GM23338 (cell line): ENCODE data around the gene C2CD4D. TPM values are rescaled to one million over a fixed set of nuclear protein-coding genes. Genes with fewer than 3 reads are reported as not detected.

Experiments used
- ATAC-seq: fragments of 200-7000 bp; cut with Tn5 transposase; 3 replicates; pipeline ENCODE4 v1.9.1; 2020
- DNase-seq: peaks from one replicate; pipeline ENCODE4 v3.0.0-alpha.2; 2015; ENCODE audit warnings: low spot score
- H2AFZ ChIP-seq: fragments of 200-600 bp; sonication (generic); 2 replicates; pipeline ENCODE4 v1.8.0; 2016; ENCODE audit warnings: antibody characterized with exemption, mild to moderate bottlenecking, moderate library complexity
- H3F3A ChIP-seq: fragments of 200-600 bp; sonication (generic); replicated peaks from 2 replicates; pipeline ENCODE4 v1.8.0; 2017; ENCODE audit warnings: antibody characterized with exemption, mixed run types, low read depth
- H3K27ac ChIP-seq: fragments of 200-600 bp; sonication (generic); 2 replicates; pipeline ENCODE4 v1.6.1; 2016; ENCODE audit warnings: low read depth
- H3K27me3 ChIP-seq: fragments of 200-600 bp; sonication (generic); 2 replicates; pipeline ENCODE4 v1.8.0; 2016; ENCODE audit warnings: mild to moderate bottlenecking, mixed run types, moderate library complexity; ENCODE audit not compliant: insufficient read depth
- H3K36me3 ChIP-seq: fragments of 200-600 bp; sonication (generic); 2 replicates; pipeline ENCODE4 v1.8.0; 2016; ENCODE audit warnings: mild to moderate bottlenecking; ENCODE audit not compliant: insufficient read depth
- H3K4me1 ChIP-seq: fragments of 200-600 bp; sonication (generic); 2 replicates; pipeline ENCODE4 v1.8.0; 2016; ENCODE audit warnings: mild to moderate bottlenecking, moderate library complexity; ENCODE audit not compliant: insufficient read depth
- H3K4me2 ChIP-seq: fragments of 200-600 bp; sonication (generic); 2 replicates; pipeline ENCODE4 v1.7.1; 2017; ENCODE audit warnings: mixed run types
- H3K4me3 ChIP-seq: fragments of 200-600 bp; sonication (generic); 2 replicates; pipeline ENCODE4 v1.6.1; 2016; ENCODE audit warnings: mixed run types
- H3K79me2 ChIP-seq: fragments of 200-600 bp; sonication (generic); replicated peaks from 2 replicates; pipeline ENCODE4 v1.8.0; 2017; ENCODE audit warnings: mild to moderate bottlenecking; ENCODE audit not compliant: insufficient read depth
- H3K9me2 ChIP-seq: fragments of 200-600 bp; sonication (generic); 2 replicates; pipeline ENCODE4 v1.8.0; 2017; ENCODE audit not compliant: insufficient read depth
- H4K20me1 ChIP-seq: fragments of 200-600 bp; sonication (generic); replicated peaks from 2 replicates; pipeline ENCODE4 v1.8.0; 2017; ENCODE audit warnings: mild to moderate bottlenecking; ENCODE audit not compliant: insufficient read depth
- H3K27ac Mint-ChIP-seq: 2 replicates; pipeline ENCODE4 v1.8.0; 2020; ENCODE audit warnings: inconsistent platforms, mild to moderate bottlenecking, moderate library complexity, mixed read lengths
- H3K27me3 Mint-ChIP-seq: 3 replicates; pipeline ENCODE4 v1.8.0; 2022; ENCODE audit warnings: low read depth, mild to moderate bottlenecking, moderate library complexity, mixed read lengths, inconsistent platforms; ENCODE audit not compliant: insufficient read depth, poor library complexity
- H3K36me3 Mint-ChIP-seq: 3 replicates; pipeline ENCODE4 v1.8.0; 2021; ENCODE audit warnings: low read depth, mild to moderate bottlenecking, inconsistent platforms, moderate library complexity, mixed read lengths
- H3K4me1 Mint-ChIP-seq: 3 replicates; pipeline ENCODE4 v1.8.0; 2020; ENCODE audit warnings: mild to moderate bottlenecking, inconsistent platforms, mixed read lengths
- H3K4me3 Mint-ChIP-seq: 3 replicates; pipeline ENCODE4 v1.8.0; 2021; ENCODE audit warnings: moderate library complexity, mild to moderate bottlenecking, inconsistent platforms, mixed read lengths
- H3K9me3 Mint-ChIP-seq: 3 replicates; pipeline ENCODE4 v1.8.0; 2020; ENCODE audit warnings: moderate library complexity, mild to moderate bottlenecking, inconsistent platforms, mixed read lengths
- CREB1 ChIP-seq: fragments of 250-450 bp; sonication (Bioruptor Pico); IDR thresholded peaks from 2 replicates; pipeline ENCODE4 v1.5.0; 2020; ENCODE audit warnings: low read depth, mild to moderate bottlenecking, moderate library complexity
- EZH2 ChIP-seq: fragments of 200-600 bp; sonication (generic); IDR thresholded peaks from one replicate; pipeline ENCODE4 v1.8.0; 2017; ENCODE audit warnings: antibody characterized with exemption, mild to moderate bottlenecking, low read depth; ENCODE audit not compliant: unreplicated experiment
- JUNB ChIP-seq: IDR thresholded peaks from one replicate; pipeline ENCODE4 v1.6.1; 2016; ENCODE audit warnings: antibody characterized with exemption; ENCODE audit not compliant: unreplicated experiment
- NANOG ChIP-seq: IDR thresholded peaks from 2 replicates; pipeline ENCODE4 v1.6.1; 2016; ENCODE audit warnings: antibody characterized with exemption, borderline replicate concordance
- STAT1 ChIP-seq: IDR thresholded peaks from one replicate; pipeline ENCODE4 v1.6.1; 2016; ENCODE audit warnings: antibody characterized with exemption; ENCODE audit not compliant: unreplicated experiment
- ZNF114 ChIP-seq: fragments of 250-450 bp; sonication (Bioruptor Pico); IDR thresholded peaks from 2 replicates; pipeline ENCODE4 v1.5.0; 2020; ENCODE audit warnings: mild to moderate bottlenecking, moderate library complexity
- polyA plus RNA-seq: library from polyadenylated mRNA; unstranded; fragments of >200 nt; fragmentation: Nextera tagmentation; extraction: Ambion mirVana; gene quantifications from 2 replicates; pipeline ENCODE4 v1.2.1, GENCODE V29; 2016
- total RNA-seq: library from RNA; depleted of rRNA; stranded (reverse); fragments of >200 nt; shearing (Covaris generic); gene quantifications from 2 replicates; pipeline ENCODE4 v1.2.3, GENCODE V29; 2014
- TF ChIP-seq, protein P1 (sequence below): fragments of 250-450 bp; sonication (Bioruptor Pico); IDR thresholded peaks from 2 replicates; pipeline ENCODE4 v1.5.0; 2020; ENCODE audit warnings: mild to moderate bottlenecking, moderate library complexity
- TF ChIP-seq, protein P2 (sequence below): IDR thresholded peaks from 2 replicates; pipeline ENCODE4 v1.6.1; 2016; ENCODE audit warnings: antibody characterized with exemption

The C2CD4D gene
- total and polyA plus RNA-seq, 2 experiments from 2014 or later = 0.35 to 0.82 TPM

DNA sequence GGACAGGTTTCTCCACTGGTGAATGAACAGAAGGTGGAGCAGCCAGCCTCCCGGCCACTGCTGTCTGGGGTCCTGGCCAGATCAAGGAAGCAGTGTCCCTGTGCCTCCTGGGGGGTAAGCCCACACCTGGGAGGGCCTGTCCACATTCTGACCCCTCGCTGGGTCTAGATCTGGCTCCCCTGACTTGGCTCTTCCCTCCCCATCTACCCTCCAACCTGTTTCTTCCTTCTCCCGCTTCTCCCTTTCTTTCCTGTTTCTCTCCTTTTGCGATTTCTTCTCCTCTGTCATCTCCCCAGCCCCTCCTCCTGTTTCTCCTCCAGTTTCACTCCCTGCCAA lies 8.4 kb downstream of the C2CD4D start (continued):
- TF ChIP-seq, protein P1, sequence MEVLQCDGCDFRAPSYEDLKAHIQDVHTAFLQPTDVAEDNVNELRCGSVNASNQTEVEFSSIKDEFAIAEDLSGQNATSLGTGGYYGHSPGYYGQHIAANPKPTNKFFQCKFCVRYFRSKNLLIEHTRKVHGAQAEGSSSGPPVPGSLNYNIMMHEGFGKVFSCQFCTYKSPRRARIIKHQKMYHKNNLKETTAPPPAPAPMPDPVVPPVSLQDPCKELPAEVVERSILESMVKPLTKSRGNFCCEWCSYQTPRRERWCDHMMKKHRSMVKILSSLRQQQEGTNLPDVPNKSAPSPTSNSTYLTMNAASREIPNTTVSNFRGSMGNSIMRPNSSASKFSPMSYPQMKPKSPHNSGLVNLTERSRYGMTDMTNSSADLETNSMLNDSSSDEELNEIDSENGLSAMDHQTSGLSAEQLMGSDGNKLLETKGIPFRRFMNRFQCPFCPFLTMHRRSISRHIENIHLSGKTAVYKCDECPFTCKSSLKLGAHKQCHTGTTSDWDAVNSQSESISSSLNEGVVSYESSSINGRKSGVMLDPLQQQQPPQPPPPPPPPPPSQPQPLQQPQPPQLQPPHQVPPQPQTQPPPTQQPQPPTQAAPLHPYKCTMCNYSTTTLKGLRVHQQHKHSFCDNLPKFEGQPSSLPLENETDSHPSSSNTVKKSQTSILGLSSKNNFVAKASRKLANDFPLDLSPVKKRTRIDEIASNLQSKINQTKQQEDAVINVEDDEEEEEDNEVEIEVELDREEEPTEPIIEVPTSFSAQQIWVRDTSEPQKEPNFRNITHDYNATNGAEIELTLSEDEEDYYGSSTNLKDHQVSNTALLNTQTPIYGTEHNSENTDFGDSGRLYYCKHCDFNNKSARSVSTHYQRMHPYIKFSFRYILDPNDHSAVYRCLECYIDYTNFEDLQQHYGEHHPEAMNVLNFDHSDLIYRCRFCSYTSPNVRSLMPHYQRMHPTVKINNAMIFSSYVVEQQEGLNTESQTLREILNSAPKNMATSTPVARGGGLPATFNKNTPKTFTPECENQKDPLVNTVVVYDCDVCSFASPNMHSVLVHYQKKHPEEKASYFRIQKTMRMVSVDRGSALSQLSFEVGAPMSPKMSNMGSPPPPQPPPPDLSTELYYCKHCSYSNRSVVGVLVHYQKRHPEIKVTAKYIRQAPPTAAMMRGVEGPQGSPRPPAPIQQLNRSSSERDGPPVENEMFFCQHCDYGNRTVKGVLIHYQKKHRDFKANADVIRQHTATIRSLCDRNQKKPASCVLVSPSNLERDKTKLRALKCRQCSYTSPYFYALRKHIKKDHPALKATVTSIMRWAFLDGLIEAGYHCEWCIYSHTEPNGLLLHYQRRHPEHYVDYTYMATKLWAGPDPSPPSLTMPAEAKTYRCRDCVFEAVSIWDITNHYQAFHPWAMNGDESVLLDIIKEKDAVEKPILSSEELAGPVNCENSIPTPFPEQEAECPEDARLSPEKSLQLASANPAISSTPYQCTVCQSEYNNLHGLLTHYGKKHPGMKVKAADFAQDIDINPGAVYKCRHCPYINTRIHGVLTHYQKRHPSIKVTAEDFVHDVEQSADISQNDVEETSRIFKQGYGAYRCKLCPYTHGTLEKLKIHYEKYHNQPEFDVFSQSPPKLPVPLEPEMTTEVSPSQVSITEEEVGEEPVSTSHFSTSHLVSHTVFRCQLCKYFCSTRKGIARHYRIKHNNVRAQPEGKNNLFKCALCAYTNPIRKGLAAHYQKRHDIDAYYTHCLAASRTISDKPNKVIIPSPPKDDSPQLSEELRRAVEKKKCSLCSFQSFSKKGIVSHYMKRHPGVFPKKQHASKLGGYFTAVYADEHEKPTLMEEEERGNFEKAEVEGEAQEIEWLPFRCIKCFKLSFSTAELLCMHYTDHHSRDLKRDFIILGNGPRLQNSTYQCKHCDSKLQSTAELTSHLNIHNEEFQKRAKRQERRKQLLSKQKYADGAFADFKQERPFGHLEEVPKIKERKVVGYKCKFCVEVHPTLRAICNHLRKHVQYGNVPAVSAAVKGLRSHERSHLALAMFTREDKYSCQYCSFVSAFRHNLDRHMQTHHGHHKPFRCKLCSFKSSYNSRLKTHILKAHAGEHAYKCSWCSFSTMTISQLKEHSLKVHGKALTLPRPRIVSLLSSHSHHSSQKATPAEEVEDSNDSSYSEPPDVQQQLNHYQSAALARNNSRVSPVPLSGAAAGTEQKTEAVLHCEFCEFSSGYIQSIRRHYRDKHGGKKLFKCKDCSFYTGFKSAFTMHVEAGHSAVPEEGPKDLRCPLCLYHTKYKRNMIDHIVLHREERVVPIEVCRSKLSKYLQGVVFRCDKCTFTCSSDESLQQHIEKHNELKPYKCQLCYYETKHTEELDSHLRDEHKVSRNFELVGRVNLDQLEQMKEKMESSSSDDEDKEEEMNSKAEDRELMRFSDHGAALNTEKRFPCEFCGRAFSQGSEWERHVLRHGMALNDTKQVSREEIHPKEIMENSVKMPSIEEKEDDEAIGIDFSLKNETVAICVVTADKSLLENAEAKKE = no peak
- TF ChIP-seq CREB1 (CRISPR knock-in tag) (no peak), EZH2 (no peak), ZNF114 (no peak)

DNA sequence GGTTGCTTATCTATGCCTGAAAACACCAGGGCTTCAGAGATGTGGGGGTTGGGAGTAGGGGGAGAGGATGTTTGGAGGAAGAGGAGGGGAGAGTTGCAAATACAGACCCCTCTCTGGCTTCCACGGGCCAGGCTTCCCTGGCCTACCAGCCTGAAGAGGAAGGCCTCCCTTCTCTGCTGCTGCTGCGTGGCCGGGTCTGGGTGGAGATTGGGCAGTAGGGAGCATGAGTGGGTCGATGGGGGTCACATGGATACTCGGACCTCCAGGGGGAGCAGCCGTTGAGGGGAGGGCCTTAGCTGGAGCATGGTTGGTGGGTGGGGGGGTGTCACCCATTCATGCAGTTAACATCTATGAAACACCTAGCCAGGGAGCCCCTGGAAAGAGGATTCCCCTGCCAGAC lies 9.6 kb downstream of the C2CD4D start:
- H3K4me1 ChIP-seq = peaks cover 44% of the 10 kb centered on the region
- H3K36me3 ChIP-seq = no peaks in the 10 kb centered on the region
- H3K27me3 ChIP-seq = no peaks in the 10 kb centered on the region
- H3K4me3 ChIP-seq = 0 out of 2 replicates have a peak overlapping the region, but pooled peaks have one; percentile 20
- H3K27ac ChIP-seq = no peak overlapping the region
- H3F3A ChIP-seq = no peaks in the 10 kb centered on the region; the same call in 1 of the 2 replicates
- no peaks in the 10 kb centered on the region for H3K79me2 ChIP-seq
- ATAC-seq (no peak), DNase-seq (no peak)
- H3K9me2 ChIP-seq = no peaks in the 10 kb centered on the region
- Mint-ChIP-seq H3K4me3 (no peak overlapping the region), H3K27ac (no peak overlapping the region), H3K36me3 (no peaks in the 10 kb centered on the region; the same call in 2 of the 3 replicates), H3K9me3 (no peaks in the 10 kb centered on the region; the same call in 2 of the 3 replicates), H3K4me1 (peaks cover 50% of the 10 kb centered on the region), H3K27me3 (peaks cover 15% of the 10 kb centered on the region)
- H2AFZ ChIP-seq = peak overlapping the region; percentile 93
- no peaks in the 10 kb centered on the region for H4K20me1 ChIP-seq
- peak overlapping the region; percentile 83; the same call in 1 of the 2 replicates for H3K4me2 ChIP-seq
- TF ChIP-seq STAT1 (no peak), CREB1 (CRISPR knock-in tag) (no peak), EZH2 (no peak), JUNB (no peak), NANOG (no peak), ZNF114 (no peak)
- TF ChIP-seq, protein P1 = no peak
- TF ChIP-seq, protein P2, sequence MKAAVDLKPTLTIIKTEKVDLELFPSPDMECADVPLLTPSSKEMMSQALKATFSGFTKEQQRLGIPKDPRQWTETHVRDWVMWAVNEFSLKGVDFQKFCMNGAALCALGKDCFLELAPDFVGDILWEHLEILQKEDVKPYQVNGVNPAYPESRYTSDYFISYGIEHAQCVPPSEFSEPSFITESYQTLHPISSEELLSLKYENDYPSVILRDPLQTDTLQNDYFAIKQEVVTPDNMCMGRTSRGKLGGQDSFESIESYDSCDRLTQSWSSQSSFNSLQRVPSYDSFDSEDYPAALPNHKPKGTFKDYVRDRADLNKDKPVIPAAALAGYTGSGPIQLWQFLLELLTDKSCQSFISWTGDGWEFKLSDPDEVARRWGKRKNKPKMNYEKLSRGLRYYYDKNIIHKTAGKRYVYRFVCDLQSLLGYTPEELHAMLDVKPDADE = no peak
